AG04450 (cell line): ENCODE results near the gene SECISBP2. TPM values are rescaled to one million over a fixed set of nuclear protein-coding genes. Genes with fewer than 3 reads are reported as not detected.

Experiments used
- CTCF ChIA-PET: fragments of 300-600, 350-600 bp; formaldehyde crosslinking; extraction: SDS; loops from one replicate; lab custom pipeline; 2022; ENCODE audit warnings: antibody characterized with exemption, inconsistent platforms; lab: Charles Lee
- POLR2A ChIA-PET: fragments of 350-600 bp; formaldehyde crosslinking; extraction: SDS; loops from one replicate; lab custom pipeline; 2021; ENCODE audit warnings: antibody characterized with exemption, inconsistent platforms; lab: Yijun Ruan, JAX
- DNase-seq: peaks from one replicate; pipeline ENCODE4 v3.0.0-alpha.2; 2011; ENCODE audit warnings: low read depth, low spot score
- H3K27ac ChIP-seq: one replicate; pipeline ENCODE4 v1.5.1; 2012; ENCODE audit warnings: low read depth, low read length, control low read depth
- H3K27me3 ChIP-seq: one replicate; pipeline ENCODE4 v1.6.0; 2012; ENCODE audit warnings: low read length; ENCODE audit not compliant: control insufficient read depth, insufficient read depth
- H3K4me3 ChIP-seq: 2 replicates; pipeline ENCODE4 v1.5.1; 2011; ENCODE audit warnings: mild to moderate bottlenecking, low read depth, low read length, control low read depth
- H3K9me3 ChIP-seq: 2 replicates; pipeline ENCODE4 v1.5.1; 2012; ENCODE audit warnings: low read length; ENCODE audit not compliant: control insufficient read depth, insufficient read depth
- polyA plus RNA-seq: library from polyadenylated mRNA; depleted of rRNA; stranded (reverse); fragments of >200 nt; gene quantifications from 2 replicates; pipeline ENCODE4 v1.2.3, GENCODE V29; 2011
- TF ChIP-seq, protein P1 (sequence below): IDR thresholded peaks from 2 replicates; pipeline ENCODE4 v1.5.1; 2011; ENCODE audit warnings: low read depth, low read length, control low read depth, inconsistent platforms

SECISBP2 gene
- polyA plus RNA-seq, 1 experiment, result 26.3 TPM

DNA sequence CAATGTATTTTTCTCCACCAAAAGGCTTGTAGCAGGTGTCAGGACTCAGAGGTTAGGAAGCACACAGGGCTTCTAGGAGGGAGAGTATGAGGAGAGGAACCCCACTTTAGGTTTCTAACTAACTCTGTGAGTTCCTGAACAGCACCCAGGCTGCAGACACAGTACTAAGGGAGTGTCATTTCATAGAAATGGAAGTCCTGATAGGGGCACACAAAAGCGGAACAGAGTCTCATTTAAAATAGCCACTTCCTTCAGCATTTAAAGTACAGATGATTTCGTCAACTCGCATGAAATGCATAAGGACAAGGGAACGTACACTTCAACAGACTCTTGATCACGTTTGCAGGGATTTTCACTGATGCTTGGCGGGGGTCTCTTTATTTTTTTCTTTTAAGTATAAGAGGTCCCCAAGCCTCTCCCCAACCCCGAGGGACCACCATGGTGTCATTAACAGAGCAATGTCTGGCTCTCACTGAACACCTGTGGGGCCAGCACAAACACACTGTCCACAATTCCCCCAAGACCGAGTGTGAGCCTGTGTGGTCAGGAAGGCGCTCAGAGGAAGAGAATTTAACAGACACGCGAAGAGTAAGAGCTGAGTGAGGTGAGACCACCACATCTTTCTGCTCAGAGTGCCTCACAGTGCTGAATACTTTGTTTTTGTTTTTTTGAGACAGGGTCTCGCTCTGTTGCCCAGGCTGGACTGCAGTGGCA lies 82.3 kb downstream of the SECISBP2 start:
- CTCF ChIA-PET, result no interaction called here
- TF ChIP-seq, protein P1, sequence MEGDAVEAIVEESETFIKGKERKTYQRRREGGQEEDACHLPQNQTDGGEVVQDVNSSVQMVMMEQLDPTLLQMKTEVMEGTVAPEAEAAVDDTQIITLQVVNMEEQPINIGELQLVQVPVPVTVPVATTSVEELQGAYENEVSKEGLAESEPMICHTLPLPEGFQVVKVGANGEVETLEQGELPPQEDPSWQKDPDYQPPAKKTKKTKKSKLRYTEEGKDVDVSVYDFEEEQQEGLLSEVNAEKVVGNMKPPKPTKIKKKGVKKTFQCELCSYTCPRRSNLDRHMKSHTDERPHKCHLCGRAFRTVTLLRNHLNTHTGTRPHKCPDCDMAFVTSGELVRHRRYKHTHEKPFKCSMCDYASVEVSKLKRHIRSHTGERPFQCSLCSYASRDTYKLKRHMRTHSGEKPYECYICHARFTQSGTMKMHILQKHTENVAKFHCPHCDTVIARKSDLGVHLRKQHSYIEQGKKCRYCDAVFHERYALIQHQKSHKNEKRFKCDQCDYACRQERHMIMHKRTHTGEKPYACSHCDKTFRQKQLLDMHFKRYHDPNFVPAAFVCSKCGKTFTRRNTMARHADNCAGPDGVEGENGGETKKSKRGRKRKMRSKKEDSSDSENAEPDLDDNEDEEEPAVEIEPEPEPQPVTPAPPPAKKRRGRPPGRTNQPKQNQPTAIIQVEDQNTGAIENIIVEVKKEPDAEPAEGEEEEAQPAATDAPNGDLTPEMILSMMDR, result no peak
- DNase-seq, result no peak
- POLR2A ChIA-PET, result no interaction called here
- Histone ChIP-seq H3K27ac (no peak overlapping the region), H3K4me3 (no peak overlapping the region), H3K27me3 (no peaks in the 10 kb centered on the region), H3K9me3 (no peaks in the 10 kb centered on the region)

DNA sequence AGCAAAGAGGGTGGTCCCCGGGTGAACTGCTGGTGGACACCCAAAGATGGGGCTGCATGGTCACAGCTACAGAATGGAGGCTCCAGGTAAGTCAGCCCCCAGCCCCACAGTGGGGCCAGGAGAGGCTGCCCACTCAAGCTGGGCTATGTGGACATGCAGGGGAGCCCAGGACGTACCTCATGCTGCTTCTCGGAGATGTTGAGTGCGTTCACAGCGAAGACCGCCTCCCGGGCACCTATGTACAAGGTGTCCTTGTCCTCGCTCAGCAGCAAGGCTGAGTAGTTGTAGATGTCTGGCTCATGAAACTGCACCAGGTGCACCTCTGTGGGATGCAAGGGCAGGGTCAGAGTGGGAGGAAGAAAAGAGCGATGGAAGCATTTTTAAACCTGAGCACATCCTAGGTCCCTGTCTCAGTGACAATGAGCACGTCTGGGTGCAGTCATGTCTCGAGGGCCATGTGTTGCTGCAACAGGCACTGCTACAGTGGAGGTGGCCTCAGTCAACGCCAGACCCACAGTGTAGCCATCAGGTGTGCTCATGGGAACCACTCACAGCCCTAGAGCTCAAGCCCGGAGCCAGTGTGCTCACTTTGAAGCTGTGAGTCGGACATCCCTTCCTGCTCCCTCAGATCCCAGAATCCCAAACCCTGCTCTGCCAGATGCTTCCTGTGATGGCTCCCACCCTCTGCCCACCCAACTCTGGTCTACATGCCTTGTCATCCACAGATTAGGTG lies 84.6 kb downstream of the SECISBP2 start:
- POLR2A ChIA-PET, result no interaction called here
- H3K27me3 ChIP-seq, result no peaks in the 10 kb centered on the region
- no peak for DNase-seq

DNA sequence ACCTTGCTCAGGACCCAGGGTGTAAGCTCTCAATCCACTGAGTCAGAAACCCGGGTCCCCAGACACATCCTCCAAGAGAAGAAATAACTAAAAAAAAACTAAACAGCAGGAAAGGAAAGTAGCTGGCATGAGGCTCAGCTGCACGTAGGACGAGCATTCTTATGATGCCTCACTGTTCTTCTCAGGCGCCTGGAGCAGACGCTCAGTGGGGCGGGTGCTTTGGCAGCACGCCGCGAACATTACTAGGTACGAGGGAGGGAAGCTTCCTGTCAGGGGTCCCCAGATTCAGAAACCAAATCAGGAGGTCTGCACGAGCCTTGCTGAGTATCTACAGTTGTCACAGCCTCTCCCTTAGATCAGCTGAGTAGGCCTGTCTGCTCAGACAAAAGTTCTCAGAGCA lies 85.8 kb downstream of the SECISBP2 start:
- H3K9me3 ChIP-seq, result peaks cover 3% of the 10 kb centered on the region; the same call in 1 of the 2 replicates
- TF ChIP-seq, protein P1, result no peak
- CTCF ChIA-PET, result no interaction called here
- no peak for DNase-seq
- H3K27me3 ChIP-seq, result no peaks in the 10 kb centered on the region
- H3K27ac ChIP-seq, result no peak overlapping the region
- H3K4me3 ChIP-seq, result no peak overlapping the region
- POLR2A ChIA-PET, result no interaction called here

More for the DNA sequence above, 84.6 kb downstream of the SECISBP2 start:
- CTCF ChIA-PET, result interaction anchor here (1.2 kb wide), 1 partner anchor 13 kb away, joined by 4 read pairs; no protein-coding TSS in a partner anchor
- H3K27ac ChIP-seq, result no peak overlapping the region
- TF ChIP-seq, protein P1, result no peak
- H3K4me3 ChIP-seq, result no peak overlapping the region
- H3K9me3 ChIP-seq, result peaks cover 3% of the 10 kb centered on the region; the same call in 1 of the 2 replicates

DNA sequence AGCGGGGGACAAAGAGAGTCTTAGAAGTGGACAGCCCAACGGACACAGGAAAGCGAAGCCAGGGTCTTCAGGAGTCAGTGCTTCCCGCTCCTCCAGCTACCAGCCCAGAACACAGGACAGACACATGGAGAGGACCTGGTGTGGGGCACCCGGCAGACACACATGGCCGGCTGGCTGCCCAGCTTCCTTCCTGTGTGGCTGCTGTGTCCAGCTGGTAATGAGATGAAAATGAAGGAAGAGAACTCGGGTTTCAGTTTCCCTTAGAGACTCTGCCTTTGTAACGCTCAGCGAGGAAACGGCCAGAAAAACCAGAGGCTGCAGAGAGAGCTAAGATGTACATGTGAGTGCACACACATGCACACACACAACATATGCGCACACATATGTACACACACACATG lies 87.5 kb downstream of the SECISBP2 start:
- no peak for DNase-seq
- peaks cover 4% of the 10 kb centered on the region; the same call in 1 of the 2 replicates for H3K9me3 ChIP-seq
- H3K27me3 ChIP-seq, result no peaks in the 10 kb centered on the region
- no peak overlapping the region for H3K27ac ChIP-seq
- CTCF ChIA-PET, result interaction anchor here (0.8 to 1.2 kb wide), 2 partner anchors 87 to 143 kb away, joined by 3 to 5 read pairs; partner anchors contain the start of gene SECISBP2
- POLR2A ChIA-PET, result no interaction called here
- no peak overlapping the region for H3K4me3 ChIP-seq
- TF ChIP-seq, protein P1, result no peak

DNA sequence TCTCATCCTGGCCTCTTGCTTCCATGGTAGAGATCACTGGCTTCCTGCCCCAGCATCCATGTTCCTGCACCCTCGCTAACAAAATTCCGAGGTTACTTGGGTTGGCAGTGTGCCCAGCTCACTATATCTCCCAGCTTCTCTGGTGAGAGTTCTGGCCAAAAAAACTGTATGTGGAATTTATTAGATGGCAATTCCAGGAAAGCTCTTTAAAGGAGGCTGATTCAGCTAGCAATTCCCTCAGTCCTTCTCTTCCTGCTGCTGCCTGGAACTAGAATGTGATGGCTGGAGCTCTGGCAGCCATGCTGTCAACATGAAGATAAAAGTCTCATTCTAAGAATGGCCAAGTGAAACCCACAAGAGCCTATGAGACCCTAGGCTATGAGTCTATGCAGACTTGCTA lies 88.8 kb downstream of the SECISBP2 start:
- Histone ChIP-seq H3K27me3 (peaks cover 4% of the 10 kb centered on the region), H3K4me3 (no peak overlapping the region), H3K9me3 (peaks cover 10% of the 10 kb centered on the region), H3K27ac (no peak overlapping the region)
- POLR2A ChIA-PET, result no interaction called here
- TF ChIP-seq, protein P1, result no peak
- CTCF ChIA-PET, result interaction anchor here (1.2 kb wide), 1 partner anchor 142 kb away, joined by 5 read pairs; no protein-coding TSS in a partner anchor
- DNase-seq, result no peak
